Trophoblast cell (in vitro differentiated cells and primary cell): ENCODE results near the gene PC.

Experiments used
- DNase-seq, 2 donors: peaks; one replicate each; pipeline ENCODE4 v3.0.0-alpha.2; 2016
- H2AFZ ChIP-seq: 2 replicates; pipeline ENCODE4 v1.6.1; 2013; ENCODE audit warnings: low read length, moderate library complexity, mild to moderate bottlenecking; ENCODE audit not compliant: insufficient read depth, poor library complexity
- H2AK5ac ChIP-seq: 2 replicates; pipeline ENCODE4 v1.6.1; 2013; ENCODE audit warnings: mild to moderate bottlenecking, low read length
- H2BK120ac ChIP-seq: 2 replicates; pipeline ENCODE4 v1.6.1; 2013; ENCODE audit warnings: low read length, mild to moderate bottlenecking, moderate library complexity; ENCODE audit not compliant: insufficient read depth, poor library complexity
- H2BK12ac ChIP-seq: 2 replicates; pipeline ENCODE4 v1.6.1; 2013; ENCODE audit warnings: mild to moderate bottlenecking, low read length, moderate library complexity
- H2BK5ac ChIP-seq: 2 replicates; pipeline ENCODE4 v1.6.1; 2013; ENCODE audit warnings: low read length, low read depth, moderate library complexity, mild to moderate bottlenecking; ENCODE audit not compliant: poor library complexity
- H3K14ac ChIP-seq: 2 replicates; pipeline ENCODE4 v1.6.1; 2013; ENCODE audit warnings: mild to moderate bottlenecking, low read length
- H3K18ac ChIP-seq: 2 replicates; pipeline ENCODE4 v1.6.1; 2013; ENCODE audit warnings: mild to moderate bottlenecking, low read length
- H3K23ac ChIP-seq: 2 replicates; pipeline ENCODE4 v1.6.1; 2013; ENCODE audit warnings: low read length
- H3K27ac ChIP-seq: 2 replicates; pipeline ENCODE4 v1.5.1; 2013; ENCODE audit warnings: low read depth, mild to moderate bottlenecking, inconsistent platforms, low read length, moderate library complexity
- H3K27me3 ChIP-seq: 2 replicates; pipeline ENCODE4 v1.6.1; 2013; ENCODE audit warnings: inconsistent platforms, mild to moderate bottlenecking, low read length, moderate library complexity; ENCODE audit not compliant: insufficient read depth
- H3K36me3 ChIP-seq, 2 experiments: 1 replicate in 1 of 2; 2 replicates in 1 of 2; pipeline ENCODE4 v1.6.1; 2013; ENCODE audit warnings: low read length in 2 of 2, mild to moderate bottlenecking in 2 of 2, moderate library complexity in 1 of 2; ENCODE audit not compliant: insufficient read depth in 2 of 2, control insufficient read depth in 1 of 2
- H3K4ac ChIP-seq: 2 replicates; pipeline ENCODE4 v1.6.1; 2013; ENCODE audit warnings: low read depth, mild to moderate bottlenecking, low read length, moderate library complexity
- H3K4me1 ChIP-seq, 2 experiments: 1 replicate in 1 of 2; 2 replicates in 1 of 2; pipeline ENCODE4 v1.6.1; 2013; ENCODE audit warnings: low read length in 2 of 2, mild to moderate bottlenecking in 2 of 2, moderate library complexity in 1 of 2; ENCODE audit not compliant: insufficient read depth in 2 of 2, control insufficient read depth in 1 of 2
- H3K4me2 ChIP-seq: 2 replicates; pipeline ENCODE4 v1.6.1; 2013; ENCODE audit warnings: inconsistent platforms, mild to moderate bottlenecking, low read length, moderate library complexity
- H3K4me3 ChIP-seq: 2 replicates; pipeline ENCODE4 v1.5.1; 2013; ENCODE audit warnings: mild to moderate bottlenecking, low read depth, low read length, inconsistent platforms
- H3K79me1 ChIP-seq: one replicate; pipeline ENCODE4 v1.6.1; 2013; ENCODE audit warnings: low read length
- H3K79me2 ChIP-seq: 2 replicates; pipeline ENCODE4 v1.6.1; 2013; ENCODE audit warnings: low read length, mild to moderate bottlenecking; ENCODE audit not compliant: control insufficient read depth, insufficient read depth, poor library complexity
- H3K9ac ChIP-seq: 2 replicates; pipeline ENCODE4 v1.6.1; 2013; ENCODE audit warnings: mild to moderate bottlenecking, low read length
- H3K9me3 ChIP-seq: 2 replicates; pipeline ENCODE4 v1.6.1; 2013; ENCODE audit warnings: low read depth, mild to moderate bottlenecking, control low read depth, inconsistent platforms, low read length; ENCODE audit not compliant: insufficient read depth
- H4K12ac ChIP-seq: 2 replicates; pipeline ENCODE4 v1.6.1; 2013; ENCODE audit warnings: low read depth, mild to moderate bottlenecking, low read length, moderate library complexity
- H4K8ac ChIP-seq: 2 replicates; pipeline ENCODE4 v1.6.1; 2013; ENCODE audit warnings: low read depth, mild to moderate bottlenecking, low read length, moderate library complexity
- H4K91ac ChIP-seq: one replicate; pipeline ENCODE4 v1.6.1; 2013; ENCODE audit warnings: low read depth, mild to moderate bottlenecking, low read length, moderate library complexity
- WGBS: extraction: QIAGEN DNeasy Blood & Tissue Kit; methylation state at CpG from one replicate; pipeline ENCODE4 v1.1.7; 2013; ENCODE audit warnings: missing lambda C conversion rate; ENCODE audit not compliant: insufficient read length, insufficient coverage; ENCODE audit errors: extremely low coverage; 5-methylcytosine and 5-hydroxymethylcytosine counted together

Gene PC

GRCh38 chr11:66845876-66846212, 112.3 kb downstream of the PC start:
- no peak overlapping the region for H3K4me3 ChIP-seq
- H4K8ac ChIP-seq, result no peak overlapping the region
- peaks cover 31 to 45% of the 10 kb centered on the region in 2 experiments for H3K36me3 ChIP-seq
- no peak overlapping the region for H3K27ac ChIP-seq
- H3K4me1 ChIP-seq, result peaks cover 14 to 23% of the 10 kb centered on the region in 2 experiments
- H3K14ac ChIP-seq, result no peak overlapping the region
- no peak overlapping the region for H3K23ac ChIP-seq
- no peaks in the 10 kb centered on the region for H3K27me3 ChIP-seq
- no peak overlapping the region for H4K91ac ChIP-seq
- no peak overlapping the region for H2AFZ ChIP-seq
- no peak overlapping the region for H3K4ac ChIP-seq
- no peak overlapping the region for H3K9ac ChIP-seq
- no peak overlapping the region for H4K12ac ChIP-seq
- H2BK12ac ChIP-seq, result no peak overlapping the region
- H3K9me3 ChIP-seq, result no peaks in the 10 kb centered on the region
- no peak overlapping the region for H2BK5ac ChIP-seq
- no CpG with 5 or more reads among the region's 9 CpGs for WGBS
- H2BK120ac ChIP-seq, result no peak overlapping the region
- H3K4me2 ChIP-seq, result no peak overlapping the region
- peaks cover 12% of the 10 kb centered on the region for H3K79me1 ChIP-seq
- DNase-seq, result no peak
- H2AK5ac ChIP-seq, result no peak overlapping the region
- no peak overlapping the region for H3K18ac ChIP-seq
- H3K79me2 ChIP-seq, result peaks cover 18% of the 10 kb centered on the region

- H3K79me1 ChIP-seq, result peaks cover 12% of the 10 kb centered on the region
- no peak overlapping the region for H2AK5ac ChIP-seq
- no peak overlapping the region for H2BK12ac ChIP-seq
- H2BK5ac ChIP-seq, result no peak overlapping the region
- H3K27ac ChIP-seq, result no peak overlapping the region
- H3K79me2 ChIP-seq, result peaks cover 18% of the 10 kb centered on the region
- H4K8ac ChIP-seq, result no peak overlapping the region
- no peak overlapping the region for H3K18ac ChIP-seq
- H3K23ac ChIP-seq, result no peak overlapping the region
- no peak overlapping the region for H3K14ac ChIP-seq
- H3K4me1 ChIP-seq, result peaks cover 14 to 23% of the 10 kb centered on the region in 2 experiments
- no peak overlapping the region for H3K9ac ChIP-seq
- DNase-seq, result no peak
- H3K36me3 ChIP-seq, result peaks cover 31 to 46% of the 10 kb centered on the region in 2 experiments
- no peak overlapping the region for H2AFZ ChIP-seq
- H3K4ac ChIP-seq, result peak overlapping the region; percentile 34
- no peaks in the 10 kb centered on the region for H3K9me3 ChIP-seq
- H3K4me3 ChIP-seq, result no peak overlapping the region
- WGBS, result no CpG with 5 or more reads among the region's 15 CpGs
- no peaks in the 10 kb centered on the region for H3K27me3 ChIP-seq
- no peak overlapping the region for H4K12ac ChIP-seq
- no peak overlapping the region for H4K91ac ChIP-seq
- no peak overlapping the region for H3K4me2 ChIP-seq
- H2BK120ac ChIP-seq, result no peak overlapping the region
Measured at GRCh38 chr11:66845143-66845875, 112.9 kb downstream of the PC start.

DNA sequence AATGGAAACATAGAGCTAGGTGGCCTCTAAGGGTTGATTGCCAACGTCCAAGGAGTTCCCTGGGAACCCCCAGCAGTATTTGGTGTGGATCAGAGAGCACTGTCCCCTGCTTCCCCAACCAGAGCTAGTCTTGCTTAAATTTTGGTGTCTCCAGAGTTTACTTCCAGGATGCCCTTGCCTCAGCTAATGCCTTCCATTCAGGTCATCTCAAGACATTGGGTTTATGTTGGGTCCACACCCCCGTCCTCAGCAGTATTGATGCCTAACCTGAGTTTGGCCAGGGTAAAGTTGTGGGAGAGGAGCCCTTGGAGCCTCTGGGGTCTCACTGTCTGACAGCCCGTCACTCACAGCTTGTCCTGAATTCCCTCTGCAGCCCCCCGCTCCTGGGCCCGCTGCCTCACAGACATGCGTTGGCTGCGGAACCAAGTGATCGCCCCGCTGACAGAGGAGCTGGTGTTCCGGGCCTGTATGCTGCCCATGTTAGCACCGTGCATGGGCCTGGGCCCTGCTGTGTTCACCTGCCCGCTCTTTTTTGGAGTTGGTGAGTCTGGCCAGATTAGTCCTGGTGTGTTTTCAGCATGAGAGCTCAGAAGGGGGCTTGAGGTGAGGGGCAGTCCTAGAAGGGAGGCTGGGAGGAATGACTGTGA, 113.6 kb downstream of the PC start:
- H3K9ac ChIP-seq, result no peak overlapping the region
- no peak overlapping the region for H3K27ac ChIP-seq
- H4K8ac ChIP-seq, result no peak overlapping the region
- no peaks in the 10 kb centered on the region for H3K9me3 ChIP-seq
- no peak overlapping the region for H3K14ac ChIP-seq
- H3K4ac ChIP-seq, result peak overlapping the region; percentile 82
- no peak overlapping the region for H3K4me3 ChIP-seq
- no peak overlapping the region for H2BK12ac ChIP-seq
- H2BK5ac ChIP-seq, result no peak overlapping the region
- H3K79me1 ChIP-seq, result peaks cover 12% of the 10 kb centered on the region
- DNase-seq, result no peak
- H3K36me3 ChIP-seq, result peaks cover 35 to 50% of the 10 kb centered on the region in 2 experiments
- no peak overlapping the region for H2AFZ ChIP-seq
- H3K18ac ChIP-seq, result peak overlapping the region; percentile 16
- WGBS, result no CpG with 5 or more reads among the region's 12 CpGs
- peaks cover 18% of the 10 kb centered on the region for H3K79me2 ChIP-seq
- H3K23ac ChIP-seq, result no peak overlapping the region
- peak overlapping the region; percentile 80 for H3K4me2 ChIP-seq
- peaks cover 14 to 23% of the 10 kb centered on the region in 2 experiments for H3K4me1 ChIP-seq
- H3K27me3 ChIP-seq, result no peaks in the 10 kb centered on the region
- no peak overlapping the region for H4K12ac ChIP-seq
- no peak overlapping the region for H2BK120ac ChIP-seq
- H2AK5ac ChIP-seq, result no peak overlapping the region
- H4K91ac ChIP-seq, result no peak overlapping the region

DNA sequence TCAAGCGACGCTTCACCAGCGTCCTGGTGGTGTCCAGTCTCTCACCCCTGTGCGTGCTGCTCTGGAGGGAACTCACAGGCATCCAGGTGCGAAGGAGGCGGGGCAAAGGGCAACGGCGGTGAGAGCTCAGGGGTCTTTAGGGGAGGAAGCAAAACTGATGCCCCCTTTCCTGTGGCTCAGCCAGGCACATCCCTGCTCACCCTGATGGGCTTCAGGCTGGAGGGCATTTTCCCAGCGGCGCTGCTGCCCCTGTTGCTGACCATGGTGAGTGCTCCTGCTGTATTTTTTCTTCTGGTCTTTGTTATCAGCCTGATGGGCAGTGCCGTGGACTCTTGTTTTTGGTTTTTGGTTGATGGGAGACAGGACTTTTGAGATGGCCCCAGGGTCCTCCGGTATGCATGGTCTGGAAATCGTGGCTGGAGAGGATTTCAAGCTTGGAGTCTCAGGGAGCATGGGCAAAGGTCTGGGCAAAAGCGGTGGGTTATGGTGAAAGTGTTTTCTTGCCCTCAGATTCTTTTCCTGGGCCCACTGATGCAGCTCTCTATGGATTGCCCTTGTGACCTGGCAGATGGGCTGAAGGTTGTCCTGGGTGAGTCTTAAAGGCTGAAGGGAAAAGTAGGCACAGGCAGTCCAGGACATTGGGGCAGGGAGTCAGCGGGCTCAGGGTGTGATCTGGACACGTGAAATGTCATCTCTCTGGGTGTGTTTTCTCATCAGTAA, 114.2 kb downstream of the PC start:
- peaks cover 12% of the 10 kb centered on the region for H3K79me1 ChIP-seq
- peak overlapping the region; percentile 93 for H3K9ac ChIP-seq
- no peak for DNase-seq
- peak overlapping the region; percentile 100 for H2AFZ ChIP-seq
- H3K18ac ChIP-seq, result peak overlapping the region; percentile 97
- H3K36me3 ChIP-seq, result peaks cover 34 to 47% of the 10 kb centered on the region in 2 experiments
- peak overlapping the region; percentile 78 for H3K27ac ChIP-seq
- peak overlapping the region; percentile 95 for H2BK120ac ChIP-seq
- H4K12ac ChIP-seq, result peak overlapping the region; percentile 99
- H3K4me1 ChIP-seq, result peaks cover 14 to 23% of the 10 kb centered on the region in 2 experiments
- no CpG with 5 or more reads among the region's 16 CpGs for WGBS
- H4K8ac ChIP-seq, result peak overlapping the region; percentile 100
- H2AK5ac ChIP-seq, result peak overlapping the region; percentile 59
- no peak overlapping the region for H2BK12ac ChIP-seq
- H3K27me3 ChIP-seq, result no peaks in the 10 kb centered on the region
- no peaks in the 10 kb centered on the region for H3K9me3 ChIP-seq
- peak overlapping the region; percentile 96 for H4K91ac ChIP-seq
- H3K4me2 ChIP-seq, result peak overlapping the region; percentile 80
- H3K4ac ChIP-seq, result peak overlapping the region; percentile 82
- no peak overlapping the region for H3K23ac ChIP-seq
- H3K14ac ChIP-seq, result peak overlapping the region; percentile 78
- peaks cover 18% of the 10 kb centered on the region for H3K79me2 ChIP-seq
- H2BK5ac ChIP-seq, result peak overlapping the region; percentile 91
- H3K4me3 ChIP-seq, result peak overlapping the region; percentile 97
